Uterus (tissue), 4 donors: ENCODE data around the gene SLC16A2. TPM values are rescaled to one million over a fixed set of nuclear protein-coding genes. Genes with fewer than 3 reads are reported as not detected.

Experiments used
- DNase-seq, 2 donors: peaks; one replicate each; pipeline ENCODE4 v3.0.0-alpha.2; 2019 to 2020
- H3K27ac ChIP-seq, 2 donors: fragments of 200-600 bp; sonication (generic); 1 replicate in 1 of 2; 2 replicates in 1 of 2; pipeline ENCODE4 v1.5.1; 2016 to 2018
- H3K27me3 ChIP-seq, 2 donors: fragments of 200-600 bp; sonication (generic); one replicate each; pipeline ENCODE4 v1.5.1; 2018 to 2019; ENCODE audit warnings: control low read depth in 1 of 2
- H3K36me3 ChIP-seq, 2 donors: fragments of 200-600 bp; sonication (generic); one replicate each; pipeline ENCODE4 v1.5.1; 2019; ENCODE audit warnings: control low read depth in 1 of 2
- H3K4me1 ChIP-seq, 2 donors: fragments of 200-600 bp; sonication (generic); one replicate each; pipeline ENCODE4 v1.5.1; 2018 to 2019; ENCODE audit warnings: control low read depth in 1 of 2
- H3K4me3 ChIP-seq, 2 donors: fragments of 200-600 bp; sonication (generic); 1 replicate in 1 of 2; 2 replicates in 1 of 2; pipeline ENCODE4 v1.5.1; 2018 to 2019; ENCODE audit warnings: mild to moderate bottlenecking in 1 of 2
- H3K9me3 ChIP-seq, 2 donors: fragments of 200-600 bp; sonication (generic); one replicate each; pipeline ENCODE4 v1.5.1; 2019; ENCODE audit warnings: control low read depth in 1 of 2
- POLR2A ChIP-seq, 2 donors: fragments of 450-650 bp; IDR thresholded peaks; one replicate each; pipeline ENCODE4 v1.6.1; 2016; ENCODE audit warnings: antibody characterized with exemption in 2 of 2, mild to moderate bottlenecking in 1 of 2, moderate library complexity in 1 of 2
- intact Hi-C: fragments of 100-400 bp; cut with DNase I; formaldehyde crosslinking; loops from one replicate; pipeline ENCODE4 v1.15.1; 2023; ENCODE audit warnings: low total_unique reads
- total RNA-seq, 4 donors: library from RNA; depleted of rRNA in 3 of 4; stranded (reverse); fragments of >200 nt in 3 of 4; gene quantifications; one replicate each; pipeline versions ENCODE4 v1.1.0 to v1.2.4, GENCODE V29; 2014 to 2023
- TF ChIP-seq, protein P1 (sequence below), 4 experiments: fragments of 200-600 bp in 2 of 4; fragments of 450-650 bp in 2 of 4; sonication (generic) in 2 of 4; IDR thresholded peaks; one replicate each; pipeline ENCODE4 v1.5.1; 2016 to 2019; ENCODE audit warnings: antibody characterized with exemption in 4 of 4, mild to moderate bottlenecking in 2 of 4, moderate library complexity in 1 of 4
- donor health status: DM: yes; HTN: yes; CAD: no.

SLC16A2 gene
- total RNA-seq, 4 donors from 2014 or later, result 4.4 to 26.1 (median 8.2) TPM

- H3K36me3 ChIP-seq, result no peaks in the 10 kb centered on the region
- no peaks in the 10 kb centered on the region for H3K4me1 ChIP-seq
- no peak for TF ChIP-seq POLR2A (IDR thresholded peaks at IDR 0.05)
- TF ChIP-seq, protein P1, sequence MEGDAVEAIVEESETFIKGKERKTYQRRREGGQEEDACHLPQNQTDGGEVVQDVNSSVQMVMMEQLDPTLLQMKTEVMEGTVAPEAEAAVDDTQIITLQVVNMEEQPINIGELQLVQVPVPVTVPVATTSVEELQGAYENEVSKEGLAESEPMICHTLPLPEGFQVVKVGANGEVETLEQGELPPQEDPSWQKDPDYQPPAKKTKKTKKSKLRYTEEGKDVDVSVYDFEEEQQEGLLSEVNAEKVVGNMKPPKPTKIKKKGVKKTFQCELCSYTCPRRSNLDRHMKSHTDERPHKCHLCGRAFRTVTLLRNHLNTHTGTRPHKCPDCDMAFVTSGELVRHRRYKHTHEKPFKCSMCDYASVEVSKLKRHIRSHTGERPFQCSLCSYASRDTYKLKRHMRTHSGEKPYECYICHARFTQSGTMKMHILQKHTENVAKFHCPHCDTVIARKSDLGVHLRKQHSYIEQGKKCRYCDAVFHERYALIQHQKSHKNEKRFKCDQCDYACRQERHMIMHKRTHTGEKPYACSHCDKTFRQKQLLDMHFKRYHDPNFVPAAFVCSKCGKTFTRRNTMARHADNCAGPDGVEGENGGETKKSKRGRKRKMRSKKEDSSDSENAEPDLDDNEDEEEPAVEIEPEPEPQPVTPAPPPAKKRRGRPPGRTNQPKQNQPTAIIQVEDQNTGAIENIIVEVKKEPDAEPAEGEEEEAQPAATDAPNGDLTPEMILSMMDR (IDR thresholded peaks at IDR 0.05), result no peak
- H3K9me3 ChIP-seq, result no peaks in the 10 kb centered on the region
- intact Hi-C loops, result no loop called here
- no peak overlapping the region for H3K4me3 ChIP-seq
- DNase-seq, result no peak
- H3K27ac ChIP-seq, result no peak overlapping the region
- H3K27me3 ChIP-seq, result no peaks in the 10 kb centered on the region
These were observed 17.5 kb downstream of the SLC16A2 start for GRCh38 chrX:74438764-74439163.

- intact Hi-C loops, result no loop called here
- Histone ChIP-seq H3K27ac (no peak overlapping the region), H3K4me3 (no peak overlapping the region), H3K27me3 (no peaks in the 10 kb centered on the region), H3K36me3 (no peaks in the 10 kb centered on the region), H3K9me3 (no peaks in the 10 kb centered on the region), H3K4me1 (no peaks in the 10 kb centered on the region)
- DNase-seq, result no peak
- TF ChIP-seq, protein P1 (IDR thresholded peaks at IDR 0.05), result no peak
- no peak for TF ChIP-seq POLR2A (IDR thresholded peaks at IDR 0.05)
These were observed 23.8 kb downstream of the SLC16A2 start for GRCh38 chrX:74445099-74445498.

- Histone ChIP-seq H3K9me3 (no peaks in the 10 kb centered on the region), H3K4me3 (no peak overlapping the region), H3K27ac (no peak overlapping the region), H3K4me1 (no peaks in the 10 kb centered on the region), H3K36me3 (no peaks in the 10 kb centered on the region), H3K27me3 (no peaks in the 10 kb centered on the region)
- intact Hi-C loops, result no loop called here
- no peak for DNase-seq
- no peak for TF ChIP-seq POLR2A (IDR thresholded peaks at IDR 0.05)
- TF ChIP-seq, protein P1 (IDR thresholded peaks at IDR 0.05), result no peak
These were observed 25.6 kb downstream of the SLC16A2 start for GRCh38 chrX:74446876-74447275.

GRCh38 chrX:74448669-74449068 is 27.4 kb downstream of the SLC16A2 start:
- Histone ChIP-seq H3K4me1 (no peaks in the 10 kb centered on the region), H3K36me3 (no peaks in the 10 kb centered on the region), H3K27me3 (no peaks in the 10 kb centered on the region), H3K9me3 (no peaks in the 10 kb centered on the region), H3K27ac (no peak overlapping the region), H3K4me3 (no peak overlapping the region)
- no peak for DNase-seq
- intact Hi-C loops, result no loop called here
- TF ChIP-seq POLR2A (IDR thresholded peaks at IDR 0.05), result no peak
- TF ChIP-seq, protein P1 (IDR thresholded peaks at IDR 0.05), result no peak

- Histone ChIP-seq H3K4me3 (no peak overlapping the region), H3K4me1 (no peaks in the 10 kb centered on the region), H3K36me3 (no peaks in the 10 kb centered on the region), H3K9me3 (no peaks in the 10 kb centered on the region), H3K27me3 (no peaks in the 10 kb centered on the region), H3K27ac (no peak overlapping the region)
- TF ChIP-seq POLR2A (IDR thresholded peaks at IDR 0.05), result no peak
- TF ChIP-seq, protein P1 (IDR thresholded peaks at IDR 0.05), result no peak
- no peak for DNase-seq
- intact Hi-C loops, result no loop called here
These were observed 28.1 kb downstream of the SLC16A2 start for GRCh38 chrX:74449322-74449936.
